Fibroblast of pulmonary artery (primary cell): ENCODE results near the gene RNF121.

Experiments
- DNase-seq: peaks from one replicate; pipeline ENCODE4 v3.0.0-alpha.2; 2010; ENCODE audit warnings: low read depth
- H3K4me3 ChIP-seq: replicated peaks from 2 replicates; pipeline ENCODE4 v1.5.1; 2011; ENCODE audit warnings: low read depth, mild to moderate bottlenecking, control low read depth, low read length, moderate library complexity
- CTCF ChIP-seq: IDR thresholded peaks from 2 replicates; pipeline ENCODE4 v1.5.1; 2011; ENCODE audit warnings: mild to moderate bottlenecking, control low read depth, low read length, inconsistent platforms; ENCODE audit errors: missing control alignments

The RNF121 gene

GRCh38 chr11:72012091-72012630, 83.3 kb downstream of the RNF121 start:
- no peak for DNase-seq
- no peak for TF ChIP-seq CTCF

GRCh38 chr11:72012897-72013721, 84.3 kb downstream of the RNF121 start:
- DNase-seq: peak; percentile 65
- no peak overlapping the region for H3K4me3 ChIP-seq
- no peak for TF ChIP-seq CTCF

More at GRCh38 chr11:72012091-72012630, 83.3 kb downstream of the RNF121 start:
- no peak overlapping the region for H3K4me3 ChIP-seq

GRCh38 chr11:72013765-72014711, 85.2 kb downstream of the RNF121 start:
- H3K4me3 ChIP-seq: no peak overlapping the region
- DNase-seq: no peak
- no peak for TF ChIP-seq CTCF

- no peak overlapping the region for H3K4me3 ChIP-seq
- TF ChIP-seq CTCF: no peak
- DNase-seq: no peak
Observed at GRCh38 chr11:72014761-72015320, 86.0 kb downstream of the RNF121 start.

- TF ChIP-seq CTCF: peak; percentile 43
- no peak overlapping the region for H3K4me3 ChIP-seq
- peak; percentile 36 for DNase-seq
Observed at GRCh38 chr11:72015511-72016061, 86.7 kb downstream of the RNF121 start.

GRCh38 chr11:72018171-72018570, 89.3 kb downstream of the RNF121 start:
- DNase-seq: no peak
- no peak for TF ChIP-seq CTCF
- H3K4me3 ChIP-seq: no peak overlapping the region
